Measurements from ENCODE around the gene IGLL5.

IGLL5 gene

DNA sequence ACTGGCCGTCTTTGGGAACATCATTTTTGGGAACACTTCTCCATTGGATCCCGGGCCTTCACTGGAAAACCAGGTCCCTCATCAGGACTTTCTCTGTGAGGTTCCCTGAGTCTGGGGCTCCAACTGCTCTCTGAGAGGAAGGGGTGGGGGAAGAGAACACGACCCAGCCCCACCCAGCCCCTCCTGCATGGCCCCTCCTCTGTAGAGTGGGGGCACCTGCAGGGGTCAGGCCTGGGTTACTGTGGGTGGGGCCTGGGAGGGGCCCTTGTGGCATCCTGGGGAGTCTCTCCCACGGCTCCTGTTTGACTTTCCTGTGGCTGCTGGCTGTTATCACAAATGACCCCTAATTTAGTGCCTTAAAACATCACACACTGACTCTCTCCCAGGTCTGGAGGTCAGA lies 36.3 kb downstream of the IGLL5 start:
- DNase-seq (ENCODE audit: low read depth), result no peak
- TF ChIP-seq, protein P1, sequence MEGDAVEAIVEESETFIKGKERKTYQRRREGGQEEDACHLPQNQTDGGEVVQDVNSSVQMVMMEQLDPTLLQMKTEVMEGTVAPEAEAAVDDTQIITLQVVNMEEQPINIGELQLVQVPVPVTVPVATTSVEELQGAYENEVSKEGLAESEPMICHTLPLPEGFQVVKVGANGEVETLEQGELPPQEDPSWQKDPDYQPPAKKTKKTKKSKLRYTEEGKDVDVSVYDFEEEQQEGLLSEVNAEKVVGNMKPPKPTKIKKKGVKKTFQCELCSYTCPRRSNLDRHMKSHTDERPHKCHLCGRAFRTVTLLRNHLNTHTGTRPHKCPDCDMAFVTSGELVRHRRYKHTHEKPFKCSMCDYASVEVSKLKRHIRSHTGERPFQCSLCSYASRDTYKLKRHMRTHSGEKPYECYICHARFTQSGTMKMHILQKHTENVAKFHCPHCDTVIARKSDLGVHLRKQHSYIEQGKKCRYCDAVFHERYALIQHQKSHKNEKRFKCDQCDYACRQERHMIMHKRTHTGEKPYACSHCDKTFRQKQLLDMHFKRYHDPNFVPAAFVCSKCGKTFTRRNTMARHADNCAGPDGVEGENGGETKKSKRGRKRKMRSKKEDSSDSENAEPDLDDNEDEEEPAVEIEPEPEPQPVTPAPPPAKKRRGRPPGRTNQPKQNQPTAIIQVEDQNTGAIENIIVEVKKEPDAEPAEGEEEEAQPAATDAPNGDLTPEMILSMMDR (IDR thresholded peaks at IDR 0.05; ENCODE audit: control insufficient read depth, extremely low read depth, insufficient read depth), result no peak
- H3K4me3 ChIP-seq (ENCODE audit: low read depth, low read length), result no peak overlapping the region

DNA sequence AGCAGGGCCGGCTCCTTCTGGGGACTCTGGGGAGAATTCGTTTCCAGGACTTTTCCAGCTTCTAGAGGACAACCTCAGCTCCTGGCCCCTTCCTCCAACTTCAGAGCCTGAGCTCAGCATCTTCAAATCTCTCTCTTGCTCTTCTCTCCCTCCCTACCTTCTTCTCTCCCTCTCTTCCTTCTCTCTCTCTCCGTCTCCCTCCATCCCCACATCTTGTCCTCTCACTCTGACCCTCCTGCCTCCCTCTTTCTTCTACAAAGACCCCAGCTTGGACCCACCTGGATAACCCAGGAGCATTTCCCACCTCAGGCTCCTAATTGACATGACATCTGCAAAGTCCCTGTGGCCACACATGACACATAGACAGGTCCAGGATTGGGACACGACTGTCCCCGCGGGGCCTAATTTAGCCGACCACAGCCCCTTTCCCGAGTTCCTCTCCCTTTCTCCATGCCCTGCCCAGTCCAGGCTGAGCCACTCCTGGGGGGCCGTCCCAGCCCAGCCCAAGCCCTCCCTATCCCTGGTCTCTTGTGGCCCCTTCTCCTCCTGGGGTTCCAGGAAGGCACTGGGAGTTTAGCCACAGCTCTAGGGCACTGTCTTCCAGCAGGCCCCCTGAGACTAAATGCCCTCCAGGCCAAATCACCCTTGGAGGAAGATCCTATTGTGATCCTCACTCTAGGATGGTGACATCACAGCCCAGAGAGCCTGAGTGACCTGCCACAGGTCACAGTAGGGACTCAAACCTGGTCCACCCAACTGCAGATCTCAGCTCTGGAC lies 36.9 kb downstream of the IGLL5 start:
- TF ChIP-seq, protein P1 (IDR thresholded peaks at IDR 0.05; ENCODE audit: control insufficient read depth, extremely low read depth, insufficient read depth), result no peak
- DNase-seq (ENCODE audit: low read depth), result no peak
- no peak overlapping the region for H3K4me3 ChIP-seq (ENCODE audit: low read depth, low read length)

DNA sequence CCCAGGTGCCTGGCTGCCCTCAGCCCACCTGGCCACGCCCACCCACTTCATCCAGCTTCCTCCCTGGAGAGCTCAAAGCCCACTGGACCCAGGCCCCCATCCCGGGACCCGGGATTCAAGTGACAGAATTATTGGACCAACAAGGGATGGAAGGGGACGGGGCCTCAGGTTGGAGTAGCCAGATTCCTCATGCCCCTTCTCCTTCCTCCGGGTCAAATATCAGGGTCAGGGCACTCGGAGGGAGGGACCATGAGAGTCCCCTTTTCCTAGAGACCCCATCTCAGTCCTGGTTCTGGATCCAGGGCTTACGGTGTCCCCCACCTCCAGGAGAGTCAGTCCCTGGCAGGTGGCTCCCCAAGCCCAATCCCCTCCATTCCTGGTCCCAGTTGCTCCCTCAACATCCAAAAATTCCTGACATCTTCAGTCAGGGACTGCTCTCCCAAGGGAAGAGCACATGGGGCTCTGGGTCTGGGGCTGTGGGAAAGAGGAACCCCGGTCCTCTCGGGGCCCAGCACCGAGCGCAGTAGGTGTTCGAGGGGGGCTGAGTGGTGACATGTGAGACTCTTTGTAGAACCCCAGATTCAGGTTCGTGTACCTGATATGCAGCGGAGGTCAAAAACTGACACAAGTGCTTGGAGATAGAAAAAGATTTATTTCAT lies 37.7 kb downstream of the IGLL5 start:
- no peak overlapping the region for H3K4me3 ChIP-seq (ENCODE audit: low read depth, low read length)
- no peak for DNase-seq (ENCODE audit: low read depth)
- TF ChIP-seq, protein P1 (IDR thresholded peaks at IDR 0.05; ENCODE audit: control insufficient read depth, extremely low read depth, insufficient read depth), result no peak

DNA sequence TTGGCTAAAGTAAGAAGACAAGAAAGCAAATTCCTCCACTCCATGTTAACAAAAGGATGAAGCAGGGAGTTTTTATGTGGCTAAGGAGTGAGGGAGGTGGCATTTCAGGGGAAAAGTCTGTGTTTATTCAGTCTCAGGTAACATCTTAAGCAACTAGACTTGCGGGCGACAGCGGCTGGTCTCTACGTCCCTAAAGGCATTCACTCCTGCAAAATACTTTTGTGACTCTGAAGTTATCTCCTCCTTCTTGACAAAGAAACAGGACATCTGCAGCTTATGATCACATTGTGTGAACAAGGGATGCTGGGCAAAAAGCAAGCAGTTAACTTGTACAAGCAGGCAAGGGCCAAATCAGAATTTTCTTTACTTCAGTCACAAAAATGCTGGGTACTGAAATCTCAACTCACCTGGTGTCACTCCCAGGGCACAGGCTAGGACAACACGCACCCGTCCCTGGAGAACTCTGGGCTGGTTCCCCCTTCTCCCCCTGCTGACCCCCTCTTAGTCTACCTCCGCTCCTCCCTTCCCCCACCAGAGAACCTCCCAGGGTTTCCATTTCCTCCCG lies 38.3 kb downstream of the IGLL5 start:
- DNase-seq (ENCODE audit: low read depth), result no peak
- TF ChIP-seq, protein P1 (IDR thresholded peaks at IDR 0.05; ENCODE audit: control insufficient read depth, extremely low read depth, insufficient read depth), result no peak
- no peak overlapping the region for H3K4me3 ChIP-seq (ENCODE audit: low read depth, low read length)

DNA sequence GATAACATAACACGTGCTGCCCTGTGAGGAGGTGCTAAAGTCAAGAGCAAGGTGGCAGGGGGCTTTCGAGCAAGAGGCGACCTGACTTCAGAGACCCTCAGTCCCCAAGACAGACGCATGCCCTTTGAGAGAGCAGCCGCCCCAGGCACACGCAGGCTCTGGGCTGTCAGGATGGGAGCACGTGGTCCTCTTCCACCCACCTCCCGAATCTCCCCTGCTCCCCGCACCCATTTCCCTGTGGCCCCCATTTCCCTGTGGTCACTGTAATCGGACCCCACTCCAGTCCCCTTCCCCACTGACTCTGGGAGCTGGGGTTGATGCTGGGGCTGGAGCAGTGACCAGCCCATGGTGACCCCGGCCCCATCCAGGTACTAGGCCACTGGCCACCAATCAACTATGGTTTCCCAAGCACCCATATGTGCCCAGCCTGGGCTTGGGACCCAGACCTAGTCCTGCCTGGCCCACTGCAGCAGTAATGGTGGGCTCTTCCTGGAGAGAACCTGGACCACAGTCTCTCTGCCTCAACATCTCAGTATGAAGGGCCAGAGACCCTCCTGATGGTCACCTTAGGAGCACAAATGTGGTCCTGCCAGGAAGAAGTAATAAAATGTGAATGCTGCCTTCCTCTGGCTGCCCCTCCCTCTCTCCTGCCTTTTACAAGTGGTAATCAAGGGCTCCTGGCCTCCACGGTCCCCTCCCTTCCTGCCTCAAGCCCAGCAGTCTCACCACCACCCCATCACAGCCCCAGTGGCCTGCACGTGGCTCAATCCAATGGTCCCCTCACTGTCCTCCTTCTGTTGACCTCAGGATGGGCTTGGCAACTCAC lies 39.0 kb downstream of the IGLL5 start:
- no peak overlapping the region for H3K4me3 ChIP-seq (ENCODE audit: low read depth, low read length)
- TF ChIP-seq, protein P1 (IDR thresholded peaks at IDR 0.05; ENCODE audit: control insufficient read depth, extremely low read depth, insufficient read depth), result no peak
- no peak for DNase-seq (ENCODE audit: low read depth)

DNA sequence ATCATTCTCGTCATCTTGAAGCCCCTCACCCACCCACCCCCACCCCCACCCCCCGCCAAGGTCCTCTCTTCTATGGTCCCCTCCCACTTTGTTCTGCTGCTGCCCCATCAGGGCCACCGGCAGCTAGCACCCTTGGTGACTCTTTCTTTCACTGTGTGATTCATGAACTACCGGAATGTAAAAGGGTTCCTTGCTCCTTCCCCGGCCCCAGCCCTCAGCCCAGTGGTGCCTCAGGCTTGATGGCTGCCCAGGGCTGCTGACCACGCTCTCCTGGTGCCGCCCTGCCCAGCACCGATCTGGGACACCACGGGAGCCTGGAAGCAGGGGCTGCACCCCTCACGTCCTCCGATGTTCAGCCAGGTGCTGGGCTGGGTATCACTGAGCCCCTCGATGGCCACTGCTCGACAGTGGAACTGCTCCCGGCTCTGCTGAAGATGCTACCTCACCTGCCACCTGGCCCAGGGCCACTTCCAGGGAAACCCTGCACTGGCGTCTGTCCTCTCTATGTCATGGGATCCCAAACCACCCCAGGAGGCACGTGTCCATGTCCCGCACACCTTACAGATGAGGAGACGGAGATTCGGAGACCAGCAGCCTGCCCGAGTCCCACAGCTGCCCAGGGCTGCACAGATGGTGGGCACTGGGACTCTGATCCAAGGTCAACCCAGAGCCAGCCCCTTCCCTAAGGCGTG lies 39.7 kb downstream of the IGLL5 start:
- H3K4me3 ChIP-seq (ENCODE audit: low read depth, low read length), result no peak overlapping the region
- no peak for DNase-seq (ENCODE audit: low read depth)
- TF ChIP-seq, protein P1 (IDR thresholded peaks at IDR 0.05; ENCODE audit: control insufficient read depth, extremely low read depth, insufficient read depth), result no peak
